NCI-H345 treated with DMSO at 0.1 percent for 48 hours (cell line): ENCODE measurements around the gene MEAK7.

Source experiments
- DNase-seq: peaks from one replicate; lab custom pipeline; 2025; ENCODE audit not compliant: unreplicated experiment; lab: John Stamatoyannopoulos, UW

MEAK7 gene

GRCh38 chr16:84495506-84495905, 9.0 kb downstream of the MEAK7 start:
- no peak for DNase-seq

- no peak for DNase-seq
Measured at GRCh38 chr16:84489131-84489530, 15.3 kb downstream of the MEAK7 start.

GRCh38 chr16:84487358-84487757, 17.1 kb downstream of the MEAK7 start:
- DNase-seq: no peak

GRCh38 chr16:84486551-84487235, 17.8 kb downstream of the MEAK7 start:
- DNase-seq: no peak

- no peak for DNase-seq
Measured at GRCh38 chr16:84486126-84486525, 18.3 kb downstream of the MEAK7 start.

GRCh38 chr16:84485255-84486010, 19.0 kb downstream of the MEAK7 start:
- no peak for DNase-seq

- no peak for DNase-seq
Measured at GRCh38 chr16:84484579-84485254, 19.7 kb downstream of the MEAK7 start.

- no peak for DNase-seq
Measured at GRCh38 chr16:84483882-84484565, 20.4 kb downstream of the MEAK7 start.

- no peak for DNase-seq
Measured at GRCh38 chr16:84482951-84483881, 21.2 kb downstream of the MEAK7 start.

- no peak for DNase-seq
Measured at GRCh38 chr16:84482001-84482891, 22.2 kb downstream of the MEAK7 start.

- no peak for DNase-seq
Measured at GRCh38 chr16:84481051-84481735, 23.3 kb downstream of the MEAK7 start.

GRCh38 chr16:84479716-84480450, 24.6 kb downstream of the MEAK7 start:
- DNase-seq: no peak

- no peak for DNase-seq
Measured at GRCh38 chr16:84478172-84478947, 26.1 kb downstream of the MEAK7 start.

- no peak for DNase-seq
Measured at GRCh38 chr16:84477661-84478060, 26.8 kb downstream of the MEAK7 start.

GRCh38 chr16:84476401-84476800, 28.1 kb downstream of the MEAK7 start:
- no peak for DNase-seq

GRCh38 chr16:84475643-84476240, 28.7 kb downstream of the MEAK7 start:
- no peak for DNase-seq

- no peak for DNase-seq
Measured at GRCh38 chr16:84471966-84472365, 32.5 kb downstream of the MEAK7 start.
